ENCODE measurements around the gene OSBPL3.
"Not testable (repeated sequence)": the region's sequence is repeated elsewhere in the genome, so short reads cannot be mapped to it uniquely, and the experiment has no call there.

Gene OSBPL3

GRCh38 chr7:24979863-24980533, at the start of gene OSBPL3:
Gene OSBPL3 (minus strand): TSS chr7:24980178. CDS start chr7:24892472, 87,706 bp downstream.
- DNase-seq (ENCODE audit: low read depth) = peak; percentile 78

GRCh38 chr7:25029075-25029474, 49.1 kb upstream of the OSBPL3 start:
- no peak for DNase-seq (ENCODE audit: low read depth)

- DNase-seq (ENCODE audit: low read depth) = peak; percentile 82
Measured at GRCh38 chr7:25028370-25029021, 48.5 kb upstream of the OSBPL3 start.

GRCh38 chr7:25026156-25026555, 46.2 kb upstream of the OSBPL3 start:
- DNase-seq (ENCODE audit: low read depth) = no peak

GRCh38 chr7:25025218-25025671, 45.3 kb upstream of the OSBPL3 start:
- DNase-seq (ENCODE audit: low read depth) = peak; percentile 83

- no peak for DNase-seq (ENCODE audit: low read depth)
Measured at GRCh38 chr7:25024066-25024465, 44.1 kb upstream of the OSBPL3 start.

GRCh38 chr7:25017671-25018070, 37.7 kb upstream of the OSBPL3 start:
- DNase-seq (ENCODE audit: low read depth) = not testable (repeated sequence)

- peak; percentile 84 for DNase-seq (ENCODE audit: low read depth)
Measured at GRCh38 chr7:25014756-25015155, 34.8 kb upstream of the OSBPL3 start.

- DNase-seq (ENCODE audit: low read depth) = peak; percentile 63
Measured at GRCh38 chr7:25012710-25013109, 32.7 kb upstream of the OSBPL3 start.

- DNase-seq (ENCODE audit: low read depth) = no peak
Measured at GRCh38 chr7:25012254-25012653, 32.3 kb upstream of the OSBPL3 start.

GRCh38 chr7:25009257-25009656, 29.3 kb upstream of the OSBPL3 start:
- peak; percentile 93 for DNase-seq (ENCODE audit: low read depth)

GRCh38 chr7:25007668-25008067, 27.7 kb upstream of the OSBPL3 start:
- no peak for DNase-seq (ENCODE audit: low read depth)

GRCh38 chr7:25006276-25006675, 26.3 kb upstream of the OSBPL3 start:
- no peak for DNase-seq (ENCODE audit: low read depth)

GRCh38 chr7:25005658-25006057, 25.7 kb upstream of the OSBPL3 start:
- DNase-seq (ENCODE audit: low read depth) = no peak

- DNase-seq (ENCODE audit: low read depth) = no peak
Measured at GRCh38 chr7:25002786-25003185, 22.8 kb upstream of the OSBPL3 start.

- no peak for DNase-seq (ENCODE audit: low read depth)
Measured at GRCh38 chr7:24995466-24995865, 15.5 kb upstream of the OSBPL3 start.

- no peak for DNase-seq (ENCODE audit: low read depth)
Measured at GRCh38 chr7:24992314-24992713, 12.3 kb upstream of the OSBPL3 start.

GRCh38 chr7:24991353-24991752, 11.4 kb upstream of the OSBPL3 start:
- DNase-seq (ENCODE audit: low read depth) = no peak

- no peak for DNase-seq (ENCODE audit: low read depth)
Measured at GRCh38 chr7:24987331-24987842, 7.4 kb upstream of the OSBPL3 start.

GRCh38 chr7:24982917-24983316, 2.9 kb upstream of the OSBPL3 start:
- no peak for DNase-seq (ENCODE audit: low read depth)

GRCh38 chr7:24981171-24981951, 1.4 kb upstream of the OSBPL3 start:
- no peak for DNase-seq (ENCODE audit: low read depth)

- no peak for DNase-seq (ENCODE audit: low read depth)
Measured at GRCh38 chr7:24980534-24981170, 674 bp upstream of the OSBPL3 start.

Measured in GM04503 (cell line).